NK-92 (cell line): Measurements from ENCODE around the gene ACTN1.
"Not testable (repeated sequence)": the region's sequence is repeated elsewhere in the genome, so short reads cannot be mapped to it uniquely, and the experiment has no call there.

ENCODE experiments used
- DNase-seq: peaks from one replicate; lab custom pipeline; 2025; ENCODE audit not compliant: unreplicated experiment; lab: John Stamatoyannopoulos, UW

ACTN1 gene

DNA sequence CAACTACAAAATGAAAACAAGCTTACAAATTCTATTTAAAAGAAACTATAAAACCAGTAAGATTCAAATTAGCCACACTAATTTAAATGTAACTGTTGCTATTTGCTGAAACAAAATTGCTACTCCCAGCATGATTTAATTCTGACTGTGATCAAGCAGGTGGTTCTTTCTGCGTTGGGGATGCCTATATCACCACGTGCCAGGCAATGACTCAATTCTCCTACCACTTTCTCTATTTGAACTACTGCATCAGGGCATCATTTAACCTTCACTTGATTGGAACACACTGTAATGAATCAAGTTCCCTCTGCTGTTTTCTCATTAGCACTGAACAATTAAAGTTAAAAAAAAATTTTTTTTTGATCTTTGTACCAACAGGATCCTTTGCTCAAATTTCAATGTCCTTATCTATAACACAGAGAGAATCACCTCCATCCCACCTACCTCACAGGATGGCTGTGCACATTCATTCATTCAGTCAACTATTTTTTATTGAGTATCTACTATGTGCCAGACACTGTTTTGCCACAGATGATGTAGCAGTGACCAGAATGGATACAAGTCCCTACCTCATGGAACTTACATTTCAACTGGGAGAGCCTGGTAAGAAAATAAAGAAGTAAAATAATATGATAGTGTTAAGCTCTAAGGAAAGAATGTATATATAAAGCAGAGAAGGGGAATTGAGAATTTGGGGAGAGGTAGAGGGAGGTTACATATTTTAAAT, 8.0 kb upstream of the ACTN1 start:
- no peak for DNase-seq

GRCh38 chr14:68986225-68986624, 7.1 kb upstream of the ACTN1 start:
- DNase-seq, result no peak

- no peak for DNase-seq
These were observed 5.6 kb upstream of the ACTN1 start for GRCh38 chr14:68984686-68985085.

DNA sequence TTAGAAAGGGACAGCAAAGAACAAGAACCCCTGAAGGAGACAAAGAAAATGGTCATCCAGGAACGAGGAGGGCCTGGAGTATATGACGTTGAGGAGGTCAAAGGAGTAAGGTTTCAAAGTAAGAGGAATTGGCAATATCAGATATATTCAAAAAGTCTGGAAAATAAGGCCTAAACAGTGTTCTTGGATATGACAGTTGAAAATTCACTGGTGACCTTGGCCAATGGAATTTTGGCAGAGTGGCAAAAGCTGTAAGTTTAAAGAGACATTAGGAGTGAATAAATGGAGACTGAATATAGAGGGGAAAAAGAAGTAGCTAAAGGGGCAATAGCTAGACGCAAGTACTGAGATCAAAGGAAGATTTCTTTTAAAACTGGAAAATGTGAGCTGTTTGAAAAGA, 4.1 kb upstream of the ACTN1 start:
- no peak for DNase-seq

DNA sequence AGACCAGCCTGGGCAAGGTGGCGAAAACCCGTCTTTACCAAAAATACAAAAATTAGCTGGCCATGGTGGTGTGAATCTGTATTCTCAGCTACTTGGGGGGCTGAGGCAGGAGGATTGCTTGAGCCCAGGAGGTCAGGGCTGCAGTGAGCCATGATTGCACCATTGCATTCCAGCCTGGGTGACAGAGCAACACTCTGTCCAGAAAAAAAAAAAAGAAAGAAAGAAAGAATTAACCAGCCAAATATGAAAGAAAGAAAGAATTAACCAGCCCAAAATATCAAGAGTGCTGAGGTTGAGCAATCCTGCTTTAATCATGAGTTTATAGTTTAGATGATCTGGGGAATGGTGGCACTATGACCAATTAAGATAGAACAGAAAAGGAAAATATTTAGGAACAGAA, 3.5 kb upstream of the ACTN1 start:
- DNase-seq, result no peak

- no peak for DNase-seq
These were observed 2.5 kb upstream of the ACTN1 start for GRCh38 chr14:68981539-68981976.

GRCh38 chr14:68981139-68981538, 2.0 kb upstream of the ACTN1 start:
- DNase-seq, result no peak

DNA sequence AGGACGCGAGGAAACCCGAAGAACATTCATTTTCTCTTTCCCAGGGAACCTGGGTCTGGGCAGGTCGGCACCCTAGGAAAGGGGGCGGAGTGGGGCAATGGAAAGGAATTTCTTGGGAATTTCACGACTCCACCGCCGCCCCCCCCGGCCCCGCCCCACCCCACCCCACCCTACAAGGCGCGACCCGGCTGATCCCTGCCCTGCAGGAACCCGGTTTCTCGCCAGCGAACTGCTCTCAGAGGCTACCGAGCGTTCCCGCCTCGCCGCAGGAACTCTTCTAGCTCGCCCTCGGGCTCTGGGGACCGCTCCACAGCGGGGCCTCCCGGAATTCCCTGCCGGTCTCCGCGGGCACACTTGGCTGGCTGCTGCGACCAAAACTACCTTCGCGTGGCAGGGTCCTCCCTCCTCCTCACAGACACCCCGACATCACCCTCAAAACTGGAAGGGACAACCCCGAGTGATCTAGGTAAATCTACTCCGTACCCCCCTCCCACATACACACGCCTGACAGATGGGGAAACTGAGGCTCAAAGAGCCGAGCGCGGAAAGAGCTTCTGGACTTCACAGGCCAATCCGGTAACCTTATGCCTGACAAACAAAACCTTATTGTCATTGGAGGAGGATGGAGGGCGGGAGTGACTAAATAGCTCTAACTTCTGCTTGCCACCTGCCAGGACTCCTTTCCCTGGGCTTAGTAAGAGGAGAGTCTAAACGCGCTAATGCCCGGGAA, 785 bp upstream of the ACTN1 start:
- no peak for DNase-seq

DNA sequence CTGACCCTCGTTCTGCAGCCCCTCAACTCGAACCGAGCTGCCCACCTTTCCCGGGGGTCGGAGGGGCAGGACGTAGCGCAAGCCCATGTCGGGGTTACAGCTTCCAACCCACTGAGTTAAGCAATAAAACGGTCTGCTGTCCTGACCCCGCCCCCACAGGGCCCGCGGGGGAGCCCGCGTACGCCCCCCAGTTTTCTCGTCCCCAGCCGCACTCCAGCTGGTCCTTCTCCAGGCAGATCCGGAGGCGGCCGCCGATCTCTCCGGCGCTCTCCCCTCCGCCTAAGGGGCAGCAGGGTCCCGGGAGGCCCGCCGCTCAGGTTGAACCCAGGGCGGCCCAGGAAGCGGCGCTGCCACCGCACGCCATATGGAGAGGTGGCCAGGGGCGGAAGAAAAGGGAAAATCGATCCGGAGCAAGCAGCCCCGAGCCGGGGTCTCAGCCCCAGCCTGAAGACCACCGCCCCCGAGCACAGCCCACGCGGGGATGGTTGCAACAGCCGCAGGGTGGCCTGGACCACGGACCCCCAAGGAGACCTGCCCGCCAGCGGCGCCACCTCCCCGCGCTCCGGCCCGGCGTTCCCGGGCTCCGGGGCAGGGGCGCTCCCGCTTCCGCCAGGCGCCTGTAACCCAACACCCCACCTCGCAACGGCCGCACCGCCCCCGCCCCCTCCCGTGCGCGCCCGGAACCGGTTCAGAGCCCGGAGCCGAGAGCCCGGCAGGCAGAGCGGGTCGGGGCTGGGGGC, 760 bp downstream of the ACTN1 start:
- no peak for DNase-seq

DNA sequence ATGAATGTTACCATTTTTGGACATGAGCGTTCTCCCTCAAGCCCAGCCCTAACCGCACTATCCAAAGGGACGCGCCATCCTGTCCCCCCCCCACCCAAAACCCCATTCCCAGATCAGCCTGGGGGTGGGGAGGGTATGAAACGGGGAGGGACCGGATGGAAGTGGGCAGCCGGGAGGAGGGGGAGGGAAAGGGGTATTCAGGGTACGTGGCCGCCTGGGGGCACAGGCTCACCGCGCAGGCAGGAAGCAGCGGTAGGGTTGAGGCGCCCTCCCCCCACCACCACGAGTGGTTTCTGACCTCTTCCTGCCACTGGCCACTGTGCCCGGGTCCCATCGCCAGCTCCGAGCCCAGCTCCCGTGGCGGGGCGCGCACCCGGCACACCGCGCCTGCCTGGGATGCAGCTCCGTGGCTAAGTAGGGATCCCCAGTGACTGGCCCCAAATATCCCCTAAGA, 1.4 kb downstream of the ACTN1 start:
- no peak for DNase-seq

DNA sequence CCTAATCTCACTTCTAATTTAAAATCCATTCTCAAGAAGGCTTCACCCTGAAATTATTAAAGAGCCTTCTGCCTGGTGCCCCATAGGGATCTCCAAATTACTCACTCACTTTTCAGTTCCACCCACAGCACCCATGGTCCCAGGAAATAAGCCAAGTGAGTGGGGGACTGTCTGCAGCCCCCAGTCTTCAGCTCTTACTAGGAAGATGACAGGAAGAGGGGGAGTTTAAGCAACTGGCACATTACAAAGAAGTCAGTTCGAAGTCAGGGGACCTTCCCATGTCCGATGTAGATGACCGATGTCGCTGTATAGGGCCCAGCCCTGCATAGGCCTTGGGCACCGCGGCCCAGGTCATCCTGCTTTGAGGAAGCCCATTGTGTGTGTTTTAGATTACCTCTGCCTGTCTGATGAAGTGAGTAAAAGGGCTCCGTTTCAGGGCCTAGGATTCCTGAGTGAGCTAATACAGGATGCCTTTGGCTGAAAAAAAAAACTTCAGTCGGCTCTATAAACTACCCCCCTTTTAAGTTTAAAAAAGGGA, 1.9 kb downstream of the ACTN1 start:
- DNase-seq, result no peak

DNA sequence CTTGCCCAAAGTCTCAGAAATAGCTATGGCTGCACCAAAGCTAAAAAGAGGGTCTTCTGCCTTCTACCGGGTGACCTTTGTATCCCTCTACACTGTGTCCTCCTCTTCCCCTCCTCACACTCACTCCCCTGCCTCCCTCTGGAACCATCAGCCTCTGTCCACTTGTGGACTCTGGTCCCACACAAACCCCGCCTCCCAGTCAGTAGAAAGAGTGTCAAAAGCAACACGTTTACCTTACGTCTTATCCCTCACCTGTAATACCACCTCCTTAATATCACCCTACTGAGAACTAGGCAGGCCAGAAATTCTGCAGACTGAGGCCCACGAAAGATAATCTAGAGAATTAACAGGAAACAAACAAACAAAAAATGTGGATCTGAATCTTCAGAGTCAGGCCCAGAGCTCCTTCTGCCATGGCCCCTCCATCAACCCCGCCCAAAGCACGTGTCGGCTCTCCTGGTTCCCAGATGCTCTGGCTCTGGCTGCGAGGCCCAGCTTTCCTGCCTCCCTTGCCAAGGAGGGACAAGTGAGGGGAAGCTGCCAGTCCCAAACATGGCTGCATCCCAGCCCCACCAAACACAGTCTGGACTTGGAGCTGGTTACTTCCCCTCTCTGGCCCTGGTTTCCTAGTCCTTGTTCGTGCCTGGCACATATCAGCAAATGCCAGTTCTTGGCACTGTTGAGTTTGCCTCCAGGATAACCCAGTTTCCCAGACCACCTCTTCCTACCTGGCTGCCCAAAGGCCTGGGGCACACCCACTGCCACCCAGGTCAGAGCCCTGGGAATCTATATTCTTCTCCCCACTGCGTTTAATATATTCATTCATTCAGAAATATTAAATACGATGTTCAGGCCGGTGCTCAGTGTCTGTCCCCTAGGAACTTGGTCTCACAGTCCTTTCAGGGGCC, 2.7 kb downstream of the ACTN1 start:
- DNase-seq, result no peak

- no peak for DNase-seq
These were observed 3.4 kb downstream of the ACTN1 start for GRCh38 chr14:68975667-68976066.

- DNase-seq, result no peak
These were observed 4.2 kb downstream of the ACTN1 start for GRCh38 chr14:68974759-68975347.

- DNase-seq, result no peak
These were observed 5.5 kb downstream of the ACTN1 start for GRCh38 chr14:68973639-68974038.

- DNase-seq, result not testable (repeated sequence)
These were observed 5.9 kb downstream of the ACTN1 start for GRCh38 chr14:68973219-68973565.

GRCh38 chr14:68972507-68973218, 6.4 kb downstream of the ACTN1 start:
- no peak for DNase-seq

DNA sequence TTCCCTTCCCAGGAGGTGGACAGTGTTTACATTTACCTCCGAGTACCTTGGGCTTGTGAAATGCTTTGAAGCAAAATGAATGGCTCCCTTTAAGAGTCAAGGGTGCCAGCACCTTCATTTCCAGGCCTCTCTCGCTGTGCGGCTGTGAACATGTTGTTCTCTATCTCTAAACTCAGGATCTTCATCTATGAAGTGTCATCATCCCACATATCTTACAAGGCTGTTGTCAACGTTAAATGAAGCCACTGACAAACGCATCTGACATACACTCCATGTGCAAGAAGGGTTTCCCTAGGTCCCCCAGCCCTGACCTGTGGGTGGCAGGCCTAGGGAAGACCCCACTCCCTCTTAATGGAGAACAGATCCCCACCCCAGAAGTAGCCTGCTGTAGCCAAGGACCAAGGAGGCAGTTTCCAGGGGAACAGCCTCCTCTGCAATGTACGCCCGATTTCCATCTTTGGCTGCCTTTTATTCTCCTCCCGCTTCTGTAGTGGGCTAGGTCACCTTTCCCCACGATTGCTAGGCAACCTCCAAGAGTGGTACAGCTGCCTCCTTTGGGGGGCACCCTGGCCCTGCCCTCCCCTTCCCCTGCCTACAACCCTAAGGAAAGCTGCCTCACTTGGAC, 7.6 kb downstream of the ACTN1 start:
- no peak for DNase-seq

GRCh38 chr14:68970736-68971135, 8.4 kb downstream of the ACTN1 start:
- DNase-seq, result no peak
